Measurements from ENCODE around the gene ADAD2. TPM values are rescaled to one million over a fixed set of nuclear protein-coding genes. Genes with fewer than 3 reads are reported as not detected.

ADAD2 gene
- total and polyA plus RNA-seq, 2 donors (not counting 1 experiment from before 2014, with no cell fraction given), result 0.06 TPM; not detected in 1

DNA sequence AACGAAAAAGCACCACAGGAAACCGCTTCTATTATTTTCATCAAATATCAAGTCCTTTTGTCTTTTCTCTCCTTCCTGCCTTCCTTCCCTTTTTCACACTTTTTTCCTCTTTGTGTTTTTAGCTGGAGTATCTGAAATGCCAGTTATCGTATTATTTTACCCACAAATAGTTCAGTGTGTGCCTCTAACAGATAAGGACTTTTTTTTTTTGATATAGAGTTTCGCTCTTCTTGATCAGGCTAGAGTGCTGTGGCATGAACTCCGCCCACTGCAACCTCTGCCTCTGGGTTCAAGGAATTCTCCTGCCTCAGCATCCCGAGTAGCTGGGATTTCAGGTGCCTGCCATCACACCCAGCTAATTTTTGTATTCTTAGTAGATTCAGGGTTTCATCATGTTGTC lies 35.2 kb upstream of the ADAD2 start:
- H2AFZ ChIP-seq (ENCODE audit: insufficient read depth, low read depth, low read length, poor library complexity, severe bottlenecking), result no peak overlapping the region
- Mint-ChIP-seq H3K4me1 (no peaks in the 10 kb centered on the region), H3K27me3 (peaks cover 51% of the 10 kb centered on the region), H3K9me3 (ENCODE audit: insufficient read depth) (no peaks in the 10 kb centered on the region), H3K4me3 (no peak overlapping the region), H3K27ac (no peak overlapping the region)
- ChIA-PET POLR2A (no interaction called here), CTCF (no interaction called here)
- H3K4me1 ChIP-seq (ENCODE audit: control insufficient read depth in 2 of 2, insufficient read depth in 2 of 2, low read length in 2 of 2), result no peaks in the 10 kb centered on the region
- TF ChIP-seq, protein P1, sequence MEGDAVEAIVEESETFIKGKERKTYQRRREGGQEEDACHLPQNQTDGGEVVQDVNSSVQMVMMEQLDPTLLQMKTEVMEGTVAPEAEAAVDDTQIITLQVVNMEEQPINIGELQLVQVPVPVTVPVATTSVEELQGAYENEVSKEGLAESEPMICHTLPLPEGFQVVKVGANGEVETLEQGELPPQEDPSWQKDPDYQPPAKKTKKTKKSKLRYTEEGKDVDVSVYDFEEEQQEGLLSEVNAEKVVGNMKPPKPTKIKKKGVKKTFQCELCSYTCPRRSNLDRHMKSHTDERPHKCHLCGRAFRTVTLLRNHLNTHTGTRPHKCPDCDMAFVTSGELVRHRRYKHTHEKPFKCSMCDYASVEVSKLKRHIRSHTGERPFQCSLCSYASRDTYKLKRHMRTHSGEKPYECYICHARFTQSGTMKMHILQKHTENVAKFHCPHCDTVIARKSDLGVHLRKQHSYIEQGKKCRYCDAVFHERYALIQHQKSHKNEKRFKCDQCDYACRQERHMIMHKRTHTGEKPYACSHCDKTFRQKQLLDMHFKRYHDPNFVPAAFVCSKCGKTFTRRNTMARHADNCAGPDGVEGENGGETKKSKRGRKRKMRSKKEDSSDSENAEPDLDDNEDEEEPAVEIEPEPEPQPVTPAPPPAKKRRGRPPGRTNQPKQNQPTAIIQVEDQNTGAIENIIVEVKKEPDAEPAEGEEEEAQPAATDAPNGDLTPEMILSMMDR (IDR thresholded peaks at IDR 0.05), result no peak
- TF ChIP-seq EZH2 (IDR thresholded peaks at IDR 0.05; ENCODE audit: borderline replicate concordance, insufficient read depth, low read depth, low read length, poor library complexity, severe bottlenecking), result no peak
- H3K4me3 ChIP-seq (ENCODE audit: control extremely low read depth in 1 of 5, extremely low read depth in 1 of 5, insufficient read depth in 1 of 5, low read depth in 2 of 5, low read length in 4 of 5), result no peak overlapping the region
- WGBS (ENCODE audit: insufficient coverage), result 57% methylated on average over 2 of the region's 6 CpGs
- H3K9ac ChIP-seq (ENCODE audit: low read length), result no peak overlapping the region
- no peaks in the 10 kb centered on the region for H3K9me3 ChIP-seq (ENCODE audit: control extremely low read depth in 1 of 3, control insufficient read depth in 2 of 3, insufficient read depth in 1 of 3, low read length in 2 of 3)
- H3K36me3 ChIP-seq (replicated peaks in 1 of 2; ENCODE audit: control extremely low read depth in 1 of 2, control insufficient read depth in 1 of 2, extremely low read depth in 1 of 2, insufficient read depth in 2 of 2, low read length in 1 of 2), result no peaks in the 10 kb centered on the region
- H3K27ac ChIP-seq (ENCODE audit: low read length in 2 of 2), result no peak overlapping the region
- no peaks in the 10 kb centered on the region for H4K20me1 ChIP-seq (ENCODE audit: control insufficient read depth, insufficient read depth, low read length, poor library complexity, severe bottlenecking)
- no peak overlapping the region for H3K4me2 ChIP-seq (replicated peaks; ENCODE audit: low read depth, low read length, poor library complexity, severe bottlenecking)
- H3K27me3 ChIP-seq (replicated peaks in 1 of 4; ENCODE audit: control extremely low read depth in 1 of 4, control insufficient read depth in 3 of 4, insufficient read depth in 4 of 4, low read length in 3 of 4), result peaks cover 0 to 2% (median 1%) of the 10 kb centered on the region in 4 experiments
- DNase-seq (no peak), ATAC-seq (ENCODE audit: low read depth) (no peak)
- intact Hi-C loops (cut with micrococcal nuclease), result no loop called here
- no peaks in the 10 kb centered on the region for H3K79me2 ChIP-seq (ENCODE audit: control insufficient read depth, insufficient read depth, low read length)

DNA sequence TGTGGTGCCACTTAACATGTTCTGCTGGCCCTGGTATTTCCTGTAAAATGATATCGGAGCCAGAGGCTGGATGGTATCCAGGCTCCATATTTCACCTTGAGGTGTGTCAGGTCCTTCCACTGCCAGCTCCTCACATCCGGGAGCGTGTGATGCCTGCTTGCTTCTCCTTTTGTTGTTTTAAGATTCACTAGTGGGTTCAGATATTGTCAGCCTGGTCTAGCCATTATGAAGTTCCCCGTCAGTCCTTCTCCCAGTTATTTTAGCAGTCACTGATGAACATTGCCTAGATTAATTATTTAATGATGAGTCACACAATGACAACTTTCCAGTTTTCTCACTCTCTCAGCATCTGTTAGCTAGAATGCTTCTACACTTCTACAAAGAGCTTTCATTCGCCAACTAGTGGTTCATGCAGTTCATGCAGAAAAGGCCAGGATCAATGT lies 34.6 kb upstream of the ADAD2 start:
- ChIA-PET POLR2A (no interaction called here), CTCF (interaction anchor here (0.9 kb wide), 1 partner anchor 70 kb away, joined by 3 read pairs; no protein-coding TSS in a partner anchor)
- Histone ChIP-seq H3K4me2 (replicated peaks; ENCODE audit: low read depth, low read length, poor library complexity, severe bottlenecking) (no peak overlapping the region), H4K20me1 (ENCODE audit: control insufficient read depth, insufficient read depth, low read length, poor library complexity, severe bottlenecking) (no peaks in the 10 kb centered on the region), H3K27ac (ENCODE audit: low read length in 2 of 2) (no peak overlapping the region), H3K9me3 (ENCODE audit: control extremely low read depth in 1 of 3, control insufficient read depth in 2 of 3, insufficient read depth in 1 of 3, low read length in 2 of 3) (no peaks in the 10 kb centered on the region), H3K4me1 (ENCODE audit: control insufficient read depth in 2 of 2, insufficient read depth in 2 of 2, low read length in 2 of 2) (no peaks in the 10 kb centered on the region), H3K36me3 (replicated peaks in 1 of 2; ENCODE audit: control extremely low read depth in 1 of 2, control insufficient read depth in 1 of 2, extremely low read depth in 1 of 2, insufficient read depth in 2 of 2, low read length in 1 of 2) (no peaks in the 10 kb centered on the region), H3K79me2 (ENCODE audit: control insufficient read depth, insufficient read depth, low read length) (no peaks in the 10 kb centered on the region), H3K9ac (ENCODE audit: low read length) (no peak overlapping the region), H3K27me3 (replicated peaks in 1 of 4; ENCODE audit: control extremely low read depth in 1 of 4, control insufficient read depth in 3 of 4, insufficient read depth in 4 of 4, low read length in 3 of 4) (peaks cover 0 to 2% (median 0%) of the 10 kb centered on the region in 4 experiments), H2AFZ (ENCODE audit: insufficient read depth, low read depth, low read length, poor library complexity, severe bottlenecking) (no peak overlapping the region), H3K4me3 (ENCODE audit: control extremely low read depth in 1 of 5, extremely low read depth in 1 of 5, insufficient read depth in 1 of 5, low read depth in 2 of 5, low read length in 4 of 5) (no peak overlapping the region)
- H3K27me3 Mint-ChIP-seq, result peaks cover 46% of the 10 kb centered on the region
- H3K4me3 Mint-ChIP-seq, result no peak overlapping the region
- no peak for TF ChIP-seq EZH2 (IDR thresholded peaks at IDR 0.05; ENCODE audit: borderline replicate concordance, insufficient read depth, low read depth, low read length, poor library complexity, severe bottlenecking)
- TF ChIP-seq, protein P1 (IDR thresholded peaks at IDR 0.05), result no peak
- intact Hi-C loops (cut with micrococcal nuclease), result no loop called here
- no peaks in the 10 kb centered on the region for H3K4me1 Mint-ChIP-seq
- no peak overlapping the region for H3K27ac Mint-ChIP-seq
- 84% methylated on average over 4 of the region's 5 CpGs for WGBS (ENCODE audit: insufficient coverage)
- DNase-seq, result no peak
- no peak for ATAC-seq (ENCODE audit: low read depth)
- no peaks in the 10 kb centered on the region for H3K9me3 Mint-ChIP-seq (ENCODE audit: insufficient read depth)
